ENCODE results near the gene DPY30.
A peak's percentile ranks its signal among the peaks of the same experiment; 100 is the strongest.

Gene DPY30

GRCh38 chr2:32009516-32010256, 29.9 kb downstream of the DPY30 start:
- peak; percentile 14 for DNase-seq

GRCh38 chr2:32008805-32009515, 30.6 kb downstream of the DPY30 start:
- no peak for DNase-seq

DNA sequence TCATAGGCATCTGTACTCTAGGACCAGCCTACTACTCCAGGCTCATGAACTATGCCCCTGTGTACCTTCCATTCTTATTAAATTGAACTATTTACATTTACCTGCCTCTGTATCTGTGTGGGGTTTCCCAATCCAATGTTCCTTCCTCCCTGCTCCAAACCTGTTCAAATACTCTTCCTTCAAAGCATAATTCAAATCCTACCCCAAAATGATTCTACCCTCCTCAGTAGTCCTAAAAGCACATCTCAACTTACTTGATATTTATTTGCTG, 32.5 kb downstream of the DPY30 start:
- DNase-seq = no peak

DNA sequence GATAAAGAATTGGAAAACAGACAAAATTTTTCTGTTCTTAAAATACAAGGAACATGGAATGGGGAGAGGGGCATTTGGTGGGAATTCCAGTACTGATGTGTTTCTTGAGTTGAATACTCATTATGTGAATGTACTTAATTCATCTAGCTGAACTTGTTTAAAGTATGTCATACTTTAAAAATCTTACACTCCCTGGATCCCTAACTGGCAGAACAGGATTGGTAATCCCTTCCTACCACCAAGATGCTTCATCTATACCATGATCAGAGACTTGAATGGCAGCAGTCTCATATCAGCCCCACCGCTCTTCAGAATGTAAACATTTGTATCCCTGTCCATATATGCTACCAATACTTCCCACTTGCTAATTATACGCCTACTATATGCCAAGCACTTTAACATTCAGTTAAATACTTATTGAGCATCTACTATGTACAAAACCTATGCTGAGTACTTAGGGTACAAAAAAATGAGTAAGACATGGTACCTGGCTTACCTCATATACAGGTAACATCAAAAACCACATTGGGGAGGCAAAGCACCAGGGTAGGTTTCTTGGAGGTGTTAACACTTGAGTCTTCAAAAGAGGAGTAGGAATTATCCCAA, 34.1 kb downstream of the DPY30 start:
- no peak for DNase-seq

DNA sequence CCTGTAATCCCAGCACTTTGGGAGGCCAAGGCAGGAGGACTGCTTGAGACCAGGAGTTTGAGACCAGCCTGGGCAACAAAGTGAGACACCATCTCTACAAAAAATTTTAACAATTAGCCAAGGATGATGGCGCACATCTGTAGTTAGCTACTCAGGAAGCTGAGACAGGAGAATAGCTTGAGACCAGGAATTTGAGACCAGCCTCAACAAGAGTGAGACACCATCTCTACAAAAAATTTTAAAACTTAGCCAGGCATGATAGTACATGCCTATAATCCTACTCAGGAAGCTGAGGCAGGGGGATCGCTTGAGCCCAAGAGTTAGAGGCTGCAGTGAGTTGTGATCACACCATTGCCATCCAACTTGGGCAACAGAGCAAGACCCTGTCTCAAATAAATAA, 35.8 kb downstream of the DPY30 start:
- DNase-seq = no peak

DNA sequence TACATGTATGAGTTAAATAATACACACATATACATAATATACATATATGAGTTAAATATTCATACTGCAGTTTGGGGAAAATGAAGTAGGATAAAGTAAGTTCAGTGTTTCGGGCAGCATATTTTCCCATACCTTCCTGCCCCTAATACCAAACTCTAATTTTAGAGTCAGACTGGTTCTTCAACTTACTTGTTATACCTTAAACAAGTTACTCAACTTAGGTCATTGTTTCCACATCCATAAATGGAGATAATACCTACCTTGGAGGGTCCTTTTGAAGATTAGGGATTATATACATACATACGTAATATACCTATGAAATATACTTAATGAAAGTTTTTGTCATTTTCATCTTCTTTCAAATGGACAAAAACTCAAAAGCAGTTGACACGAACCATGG, 37.2 kb downstream of the DPY30 start:
- no peak for DNase-seq

GRCh38 chr2:31999438-31999837, 40.2 kb downstream of the DPY30 start:
- no peak for DNase-seq

DNA sequence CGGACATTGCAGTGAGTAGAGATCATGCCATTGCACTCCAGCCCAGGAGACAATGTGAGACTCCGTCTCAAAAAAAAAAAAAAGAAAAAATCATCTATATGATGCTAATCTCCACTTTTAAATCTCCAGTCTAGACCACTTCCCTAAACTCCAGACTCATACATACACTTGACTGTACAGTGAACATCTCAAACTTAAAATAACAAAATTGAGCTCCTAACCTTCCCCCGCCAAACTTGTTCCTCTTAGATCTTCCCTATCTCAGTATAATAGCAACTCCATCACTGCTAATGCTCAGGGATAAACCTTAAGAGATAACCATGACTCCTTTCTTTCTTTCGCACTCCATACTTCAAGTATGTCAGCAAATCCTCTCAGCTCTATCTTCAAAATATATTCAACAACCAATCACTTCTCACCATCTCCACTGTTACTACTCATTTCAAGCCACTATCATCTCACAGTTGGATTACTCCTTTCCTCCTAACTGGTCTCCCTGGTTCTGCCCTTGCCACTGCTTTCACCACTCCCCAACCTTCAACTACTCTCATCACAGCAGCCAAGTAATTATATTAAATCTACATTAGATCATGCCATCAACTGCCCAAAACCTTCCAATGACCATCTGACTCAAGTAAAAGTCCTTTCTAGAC, 40.7 kb downstream of the DPY30 start:
- DNase-seq = no peak

GRCh38 chr2:31997653-31998052, 42.0 kb downstream of the DPY30 start:
- DNase-seq = no peak

GRCh38 chr2:31996571-31997150, 42.9 kb downstream of the DPY30 start:
- no peak for DNase-seq

DNA sequence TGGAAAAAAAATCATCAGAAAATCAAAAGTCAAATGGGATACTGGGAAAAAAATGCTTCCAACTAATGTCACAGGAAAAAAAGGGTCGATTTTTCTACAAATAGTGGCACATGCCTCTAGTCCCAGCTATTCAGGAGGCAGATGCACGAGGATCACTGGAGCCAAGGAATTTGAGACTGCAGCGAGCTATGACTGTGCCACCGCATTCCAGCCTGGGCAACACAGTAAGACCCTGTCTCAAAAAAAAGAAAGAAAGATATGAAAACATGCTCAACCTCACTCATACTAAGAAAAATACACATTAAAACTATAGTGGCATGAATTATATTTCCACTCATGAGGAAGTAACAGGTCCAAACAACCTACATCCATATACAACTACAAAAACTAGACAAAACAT, 46.7 kb downstream of the DPY30 start:
- DNase-seq = no peak

DNA sequence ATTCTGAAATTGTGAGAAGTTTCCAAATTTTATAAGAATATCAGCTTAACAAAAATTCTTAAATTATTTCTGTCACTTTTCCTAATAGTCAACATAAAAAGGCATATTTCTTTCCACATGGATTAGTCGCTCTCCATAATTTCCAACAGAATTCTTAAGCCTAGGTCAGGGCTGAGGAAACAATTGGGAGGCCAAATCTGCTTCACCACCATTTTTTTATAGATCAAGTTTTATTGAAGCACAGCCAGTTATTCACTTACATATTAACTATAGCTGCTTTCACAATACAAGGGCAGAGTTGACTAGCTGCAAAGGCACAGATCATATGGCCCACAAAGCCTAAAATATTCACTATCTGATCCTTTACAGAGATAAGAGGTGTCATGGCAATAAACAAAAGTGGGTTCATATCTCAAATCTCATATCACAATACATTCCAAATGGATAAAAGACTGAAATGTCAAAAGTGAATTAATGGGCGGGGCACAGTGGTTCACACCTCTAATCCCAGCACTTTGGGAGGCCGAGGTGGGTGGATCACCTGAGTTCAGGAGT, 47.5 kb downstream of the DPY30 start:
- no peak for DNase-seq

DNA sequence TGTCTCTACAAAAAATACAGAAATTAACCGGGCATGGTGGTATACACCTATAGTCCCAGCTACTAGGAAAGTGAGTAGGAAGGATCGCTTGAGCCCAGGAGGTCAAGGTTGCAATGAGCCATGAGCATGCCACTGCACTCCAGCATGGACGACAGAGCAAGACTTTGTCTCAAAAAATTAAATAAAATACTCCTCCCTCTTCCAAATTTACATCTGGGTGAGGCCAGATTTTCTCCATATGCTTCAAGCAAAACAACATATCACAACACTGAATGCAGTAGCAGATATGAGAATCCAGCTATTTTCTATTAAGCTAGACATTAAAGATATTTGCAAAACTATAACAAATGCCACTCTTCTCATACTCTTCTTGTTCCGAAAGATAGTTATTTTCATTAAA, 49.7 kb downstream of the DPY30 start:
- no peak for DNase-seq

DNA sequence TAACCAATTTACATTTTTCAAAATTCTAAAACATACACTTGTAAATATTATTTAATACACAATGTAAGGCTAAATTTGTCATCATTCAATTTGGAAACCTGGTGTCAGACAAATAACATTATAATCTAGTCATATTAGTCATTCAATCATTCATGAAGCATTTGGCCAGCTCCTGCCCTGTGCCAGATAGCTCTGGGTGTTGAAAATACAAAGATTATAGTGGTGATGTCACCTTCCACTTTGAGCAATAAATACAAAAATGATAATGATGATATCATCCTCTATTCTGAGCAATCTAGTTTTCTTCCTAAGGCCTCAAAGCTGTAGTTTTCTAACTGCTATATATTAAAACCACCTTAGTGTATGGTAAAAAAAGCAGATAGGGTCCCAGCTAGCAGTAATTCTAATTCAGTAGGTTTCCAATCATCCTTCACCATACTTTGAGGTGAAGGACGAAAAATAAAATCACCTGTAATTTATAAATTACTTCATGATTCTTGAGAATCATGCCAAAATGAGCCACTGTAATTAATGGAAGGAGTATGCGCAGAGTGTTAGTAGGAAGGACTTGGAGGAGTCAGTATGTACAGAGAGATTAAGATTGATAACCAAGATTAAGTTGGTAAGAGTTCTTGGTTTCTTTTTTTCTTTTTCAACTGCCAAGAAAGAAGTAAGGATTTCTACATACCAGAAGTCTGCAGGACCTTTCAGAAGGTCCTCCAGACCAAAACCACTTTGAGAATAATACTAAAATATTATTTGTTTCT, 52.0 kb downstream of the DPY30 start:
- no peak for DNase-seq

GRCh38 chr2:31986906-31987305, 52.7 kb downstream of the DPY30 start:
- DNase-seq = no peak

DNA sequence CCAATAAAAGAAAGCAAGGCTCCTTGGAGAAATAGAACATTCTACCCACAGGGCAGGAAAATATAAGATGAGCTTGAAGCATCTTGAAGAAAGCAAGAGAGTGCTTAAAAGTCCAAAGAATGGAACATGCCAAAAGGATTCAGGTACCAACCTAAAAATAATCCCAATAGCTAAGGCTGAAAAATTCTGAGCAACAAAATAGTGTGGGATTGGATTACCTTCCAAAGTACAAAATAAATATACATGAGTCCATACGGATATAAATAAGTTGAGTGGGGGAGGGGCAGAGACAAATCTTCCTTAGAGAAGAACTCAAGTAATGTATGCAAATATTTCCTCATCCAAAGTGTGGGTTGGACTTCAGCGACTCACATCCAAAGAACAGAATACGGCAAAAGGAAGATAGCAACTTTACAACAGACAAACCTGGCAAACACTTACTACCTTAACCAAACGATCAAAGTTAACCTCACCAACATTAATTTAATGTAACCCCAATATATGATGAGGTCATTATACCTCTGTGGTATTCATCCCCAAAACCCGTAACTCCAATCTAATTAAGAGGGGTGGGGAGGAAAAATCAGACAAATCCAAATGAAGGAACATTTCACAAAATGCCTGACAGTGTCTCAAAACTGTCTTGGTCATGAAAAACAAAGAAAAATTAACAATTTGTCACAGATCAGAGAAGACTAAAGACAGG, 55.7 kb downstream of the DPY30 start:
- no peak for DNase-seq

DNA sequence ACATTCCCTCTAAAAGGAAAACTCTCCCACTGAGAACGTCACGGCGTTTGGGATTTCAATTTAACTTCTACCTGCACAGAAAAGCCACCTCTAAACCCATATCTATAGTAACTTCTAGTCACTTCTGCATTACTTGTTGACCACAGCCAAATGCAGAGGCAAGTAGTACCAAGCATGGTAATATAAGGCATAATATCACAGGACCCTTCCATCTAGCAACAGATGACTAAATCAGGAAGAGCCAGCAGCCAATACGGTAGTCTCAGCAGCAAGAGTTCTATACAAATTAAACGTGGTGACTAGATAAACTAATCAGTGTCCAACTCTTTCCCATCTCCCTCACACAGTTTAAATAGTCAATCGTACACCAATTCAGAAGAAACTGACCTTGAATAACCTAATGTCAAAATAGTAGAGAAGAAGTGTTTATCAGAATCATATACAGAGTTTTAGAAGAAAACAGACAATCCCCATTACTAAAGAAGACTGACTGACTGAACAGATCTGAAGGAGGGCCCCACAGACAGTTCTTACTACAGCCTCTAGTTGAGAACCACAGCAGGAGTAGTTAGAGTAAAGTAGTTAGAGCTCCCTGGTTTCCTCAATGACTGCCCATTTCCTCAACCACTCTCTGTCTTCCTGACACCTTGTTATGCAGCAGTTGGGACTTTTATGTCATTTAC, 58.8 kb downstream of the DPY30 start:
- no peak for DNase-seq

DNA sequence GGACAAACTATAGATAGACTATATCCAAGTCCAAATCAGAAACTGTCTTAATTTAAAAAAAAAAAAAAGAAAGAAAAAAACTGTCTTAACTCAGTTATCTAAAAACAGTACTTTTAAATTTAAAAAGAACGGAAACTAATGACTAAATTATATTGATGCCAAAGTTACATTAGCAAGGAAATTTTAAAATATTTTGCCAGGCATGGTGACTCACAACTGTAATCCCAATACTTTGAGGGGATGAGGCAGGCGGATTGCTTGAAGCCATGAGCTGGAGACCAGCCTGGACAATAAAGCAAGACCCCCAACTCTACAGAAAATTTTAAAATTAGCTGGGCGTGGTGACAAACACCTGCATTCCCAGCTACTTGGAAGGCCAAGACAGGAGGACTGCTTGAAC, 59.6 kb downstream of the DPY30 start:
- no peak for DNase-seq

- DNase-seq = no peak
Measured at GRCh38 chr2:31979018-31979417, 60.6 kb downstream of the DPY30 start.

DNA sequence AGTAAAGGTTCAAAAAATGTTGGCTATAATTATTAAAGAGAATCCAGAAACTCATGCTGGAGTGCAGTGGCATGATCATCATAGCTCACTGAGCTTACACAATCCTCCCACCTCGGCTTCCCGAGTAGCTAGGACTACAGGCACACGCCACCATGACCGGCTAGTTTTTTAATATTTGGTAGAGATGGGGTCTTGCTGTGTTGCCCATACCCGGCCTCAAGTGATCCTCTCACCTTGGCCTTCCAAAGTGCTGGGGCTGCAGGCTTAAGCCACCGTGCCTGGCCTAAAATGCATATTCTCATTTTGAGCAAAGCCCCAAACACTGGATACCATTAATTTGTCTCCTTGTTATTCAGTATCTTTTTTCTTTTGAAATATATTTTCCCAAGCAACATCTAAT, 61.2 kb downstream of the DPY30 start:
- no peak for DNase-seq

Data from T1000 (cell line).